HPDE6-E6E7 (cell line): ENCODE results near the gene TMC8.
A peak's percentile ranks its signal among the peaks of the same experiment; 100 is the strongest.

Experiments
- DNase-seq: peaks from one replicate; pipeline ENCODE4 v3.0.0; 2011; ENCODE audit warnings: missing footprints; ENCODE audit errors: extremely low spot score

TMC8 gene

GRCh38 chr17:78180083-78180482 lies 49.5 kb downstream of the TMC8 start:
- DNase-seq, result no peak

DNA sequence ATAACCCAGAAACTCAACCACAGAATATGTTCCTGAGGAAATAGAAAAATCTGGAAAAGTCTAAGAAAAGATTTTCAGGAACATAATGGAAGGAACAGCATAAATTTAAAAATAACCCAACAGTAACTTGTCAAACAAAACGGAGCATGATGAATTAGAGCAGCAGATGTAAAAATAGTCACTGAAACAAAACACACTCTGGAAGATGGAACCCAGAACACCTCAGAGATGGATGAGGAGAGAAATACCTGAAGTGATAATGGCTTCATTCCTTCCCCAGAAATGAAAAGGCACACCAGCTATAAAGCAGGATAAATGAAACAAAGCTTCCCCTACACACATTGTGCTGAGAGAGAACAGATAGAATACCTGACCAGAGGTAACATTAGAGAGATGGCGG lies 49.9 kb downstream of the TMC8 start:
- DNase-seq, result no peak

DNA sequence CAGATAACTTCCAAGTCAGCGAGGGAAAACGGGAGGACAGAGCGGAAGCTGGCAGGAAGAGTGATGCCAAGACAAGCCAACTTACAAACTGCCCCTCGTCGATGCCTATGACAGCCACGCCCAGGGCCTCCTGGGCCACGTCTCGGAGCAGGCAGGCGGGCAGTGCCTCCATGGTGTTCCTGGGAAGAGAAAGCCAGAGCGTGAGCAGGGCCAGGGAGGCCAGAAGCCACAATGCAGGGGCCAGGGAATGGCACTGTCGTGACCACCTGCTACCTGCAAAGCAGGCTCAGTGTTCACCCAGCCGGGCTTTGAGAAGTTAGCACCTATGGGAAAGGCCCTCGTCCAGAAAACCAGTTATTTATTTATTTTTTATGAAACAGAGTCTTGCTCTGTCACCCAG lies 51.9 kb downstream of the TMC8 start:
- no peak for DNase-seq

- no peak for DNase-seq
Observed at GRCh38 chr17:78183916-78184315, 53.3 kb downstream of the TMC8 start.

DNA sequence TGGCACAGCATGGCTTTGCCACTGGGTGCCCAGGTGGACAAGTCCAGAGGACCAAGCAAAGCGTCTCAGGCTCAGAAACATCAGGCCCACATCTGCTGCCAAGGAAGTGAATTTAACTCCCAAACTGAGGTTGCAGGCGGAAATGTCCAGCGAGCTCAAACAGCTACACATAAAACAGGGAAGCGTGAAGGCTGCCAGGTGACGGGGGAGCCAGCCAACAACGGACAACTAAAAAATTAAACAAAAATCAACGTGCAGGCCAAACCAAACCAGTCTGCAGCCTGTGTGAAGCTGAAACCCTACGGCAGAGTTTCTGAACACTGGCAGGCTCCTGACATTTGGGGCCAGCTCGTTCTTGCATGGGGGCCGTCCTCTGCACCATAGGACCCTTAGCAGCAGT lies 53.8 kb downstream of the TMC8 start:
- DNase-seq, result no peak

DNA sequence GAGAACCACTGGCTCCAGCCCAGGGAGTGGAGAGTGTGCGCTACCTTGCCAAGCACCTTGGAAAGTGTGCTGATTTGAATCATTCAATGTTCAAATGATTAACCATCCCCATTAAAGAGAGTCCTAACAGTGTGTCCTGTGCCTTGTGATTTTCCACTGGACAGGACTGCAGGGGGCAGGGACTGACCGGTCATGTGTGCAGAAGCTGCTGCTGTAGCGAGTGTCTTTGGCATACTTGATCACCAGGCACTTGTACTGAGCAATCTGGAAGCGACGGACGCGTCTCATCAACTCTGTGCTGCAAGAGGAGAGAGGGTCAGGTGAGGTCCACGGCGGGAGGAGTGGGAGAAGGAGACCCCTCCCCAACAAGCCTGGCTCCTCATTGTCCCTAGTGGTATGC lies 54.3 kb downstream of the TMC8 start:
- DNase-seq, result no peak

- DNase-seq, result no peak
Observed at GRCh38 chr17:78185981-78186691, 55.6 kb downstream of the TMC8 start.

DNA sequence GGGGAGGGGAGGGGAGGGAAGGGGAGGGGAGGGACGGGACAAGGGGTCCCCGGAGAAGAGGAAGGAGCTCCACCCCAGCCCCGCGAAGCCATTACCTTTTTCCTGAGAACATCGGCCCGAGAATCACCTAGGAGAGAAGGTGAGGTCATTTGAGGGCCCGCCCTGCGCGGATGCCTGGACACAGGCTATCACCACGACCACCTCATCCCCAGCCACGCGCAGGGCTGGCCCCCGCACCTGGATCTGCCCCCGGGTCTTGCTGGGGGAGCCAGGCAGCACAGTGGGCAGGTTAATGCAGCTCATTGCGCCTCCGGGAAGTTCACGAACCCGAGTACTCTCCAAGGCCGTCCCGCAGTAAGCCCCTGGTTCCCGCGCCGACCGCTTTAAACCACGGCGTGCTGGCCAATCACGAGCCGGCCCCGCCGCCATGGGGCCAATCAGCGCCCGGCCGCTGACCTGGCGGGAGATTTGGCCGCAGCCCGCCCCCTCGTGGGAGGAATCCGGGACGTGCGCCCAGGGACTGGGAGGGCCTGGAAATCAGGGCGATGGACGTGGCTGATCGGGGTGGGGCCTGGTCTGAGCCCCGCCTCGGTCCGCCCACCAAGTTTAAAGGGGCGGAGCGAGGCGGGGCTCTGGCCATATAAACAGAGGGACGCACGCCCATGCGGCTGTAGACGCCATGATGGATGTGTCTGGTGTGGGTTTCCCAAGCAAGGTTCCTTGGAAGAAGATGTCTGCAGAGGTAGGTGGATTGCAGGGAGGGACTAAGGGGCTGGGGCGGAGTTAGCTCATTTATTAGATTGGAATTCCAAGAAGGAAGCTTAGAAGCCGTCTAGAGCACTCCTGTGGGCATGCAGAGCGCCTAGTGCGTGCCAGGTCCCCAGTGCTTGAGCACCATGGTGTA lies 56.4 kb downstream of the TMC8 start, which contains the start of the genes AFMID and TK1:
TSS of gene AFMID (plus strand) at position 671 of the 904 bp plus-strand sequence. CDS start at position 680, 9 bp downstream.
TSS of gene TK1 (minus strand) at position 361 of the 904 bp plus-strand sequence. CDS start at position 303, 58 bp downstream.
- peak; percentile 98 for DNase-seq
